ENCODE results near the gene ATAD3B. TPM values are rescaled to one million over a fixed set of nuclear protein-coding genes. Genes with fewer than 3 reads are reported as not detected.
A peak's percentile ranks its signal among the peaks of the same experiment; 100 is the strongest.

ATAD3B gene
- total RNA-seq, 1 donor from 2014 or later: 63.0 TPM

- Histone ChIP-seq H3K4me2 (ENCODE audit: low read length) (no peak overlapping the region), H3K27ac (ENCODE audit: low read depth, low read length) (no peak overlapping the region), H3K36me3 (ENCODE audit: insufficient read depth, low read length) (no peaks in the 10 kb centered on the region), H3K4me1 (ENCODE audit: insufficient read depth, low read length) (peaks cover 19% of the 10 kb centered on the region), H3K27me3 (ENCODE audit: insufficient read depth, low read length) (no peaks in the 10 kb centered on the region), H3K9me3 (ENCODE audit: insufficient read depth, low read depth, low read length) (no peaks in the 10 kb centered on the region), H2AFZ (ENCODE audit: low read depth, low read length) (no peak overlapping the region), H3K9ac (ENCODE audit: low read length) (no peak overlapping the region), H3K79me2 (ENCODE audit: insufficient read depth, low read length) (no peaks in the 10 kb centered on the region), H3K4me3 (ENCODE audit: insufficient read depth, low read depth, low read length) (no peak overlapping the region), H4K20me1 (ENCODE audit: insufficient read depth, low read length) (no peaks in the 10 kb centered on the region)
- TF ChIP-seq EZH2 (IDR thresholded peaks at IDR 0.05; ENCODE audit: insufficient read depth, low read length) (no peak), CTCF (IDR thresholded peaks at IDR 0.05; ENCODE audit: insufficient read depth, low read depth, low read length) (no peak)
- no peak overlapping the region for H3K27ac Mint-ChIP-seq (ENCODE audit: unreplicated experiment)
- H3K36me3 Mint-ChIP-seq (ENCODE audit: low read depth, unreplicated experiment): no peaks in the 10 kb centered on the region
- DNase-seq (ENCODE audit: low read depth) (no peak), FAIRE-seq (no peak)
- no peaks in the 10 kb centered on the region for H3K9me3 Mint-ChIP-seq (ENCODE audit: unreplicated experiment)
- no peak overlapping the region for H3K4me3 Mint-ChIP-seq (ENCODE audit: unreplicated experiment)
- peaks cover 20% of the 10 kb centered on the region for H3K4me1 Mint-ChIP-seq (ENCODE audit: low read depth, unreplicated experiment)
- H3K27me3 Mint-ChIP-seq (ENCODE audit: low read depth, unreplicated experiment): peaks cover 2% of the 10 kb centered on the region
These were observed 45.0 kb upstream of the ATAD3B start for GRCh38 chr1:1426496-1427105.

GRCh38 chr1:1427106-1427819 is 44.3 kb upstream of the ATAD3B start:
- Mint-ChIP-seq H3K4me3 (ENCODE audit: unreplicated experiment) (no peak overlapping the region), H3K27me3 (ENCODE audit: low read depth, unreplicated experiment) (peaks cover 2% of the 10 kb centered on the region), H3K4me1 (ENCODE audit: low read depth, unreplicated experiment) (peaks cover 22% of the 10 kb centered on the region), H3K9me3 (ENCODE audit: unreplicated experiment) (no peaks in the 10 kb centered on the region), H3K27ac (ENCODE audit: unreplicated experiment) (no peak overlapping the region), H3K36me3 (ENCODE audit: low read depth, unreplicated experiment) (no peaks in the 10 kb centered on the region)
- no peak for FAIRE-seq
- H3K27ac ChIP-seq (ENCODE audit: low read depth, low read length): no peak overlapping the region
- no peak overlapping the region for H2AFZ ChIP-seq (ENCODE audit: low read depth, low read length)
- H3K9me3 ChIP-seq (ENCODE audit: insufficient read depth, low read depth, low read length): no peaks in the 10 kb centered on the region
- DNase-seq (ENCODE audit: low read depth): no peak
- no peaks in the 10 kb centered on the region for H3K36me3 ChIP-seq (ENCODE audit: insufficient read depth, low read length)
- no peaks in the 10 kb centered on the region for H3K27me3 ChIP-seq (ENCODE audit: insufficient read depth, low read length)
- TF ChIP-seq CTCF (IDR thresholded peaks at IDR 0.05; ENCODE audit: insufficient read depth, low read depth, low read length): no peak
- H3K79me2 ChIP-seq (ENCODE audit: insufficient read depth, low read length): no peaks in the 10 kb centered on the region
- no peak overlapping the region for H3K9ac ChIP-seq (ENCODE audit: low read length)
- H3K4me2 ChIP-seq (ENCODE audit: low read length): peak overlapping the region; percentile 75
- H3K4me3 ChIP-seq (ENCODE audit: insufficient read depth, low read depth, low read length): peak overlapping the region; percentile 10
- peaks cover 18% of the 10 kb centered on the region for H3K4me1 ChIP-seq (ENCODE audit: insufficient read depth, low read length)
- H4K20me1 ChIP-seq (ENCODE audit: insufficient read depth, low read length): no peaks in the 10 kb centered on the region

GRCh38 chr1:1427820-1428148 is 43.8 kb upstream of the ATAD3B start:
- H4K20me1 ChIP-seq (ENCODE audit: insufficient read depth, low read length): no peaks in the 10 kb centered on the region
- H3K4me3 Mint-ChIP-seq (ENCODE audit: unreplicated experiment): no peak overlapping the region
- H3K36me3 ChIP-seq (ENCODE audit: insufficient read depth, low read length): no peaks in the 10 kb centered on the region
- H3K9ac ChIP-seq (ENCODE audit: low read length): no peak overlapping the region
- H2AFZ ChIP-seq (ENCODE audit: low read depth, low read length): no peak overlapping the region
- H3K4me1 ChIP-seq (ENCODE audit: insufficient read depth, low read length): peaks cover 13% of the 10 kb centered on the region
- peaks cover 2% of the 10 kb centered on the region for H3K27me3 Mint-ChIP-seq (ENCODE audit: low read depth, unreplicated experiment)
- no peaks in the 10 kb centered on the region for H3K9me3 ChIP-seq (ENCODE audit: insufficient read depth, low read depth, low read length)
- no peak overlapping the region for H3K27ac Mint-ChIP-seq (ENCODE audit: unreplicated experiment)
- H3K79me2 ChIP-seq (ENCODE audit: insufficient read depth, low read length): no peaks in the 10 kb centered on the region
- H3K27ac ChIP-seq (ENCODE audit: low read depth, low read length): no peak overlapping the region
- DNase-seq (ENCODE audit: low read depth) (no peak), FAIRE-seq (no peak)
- H3K4me2 ChIP-seq (ENCODE audit: low read length): peak overlapping the region; percentile 75
- no peaks in the 10 kb centered on the region for H3K9me3 Mint-ChIP-seq (ENCODE audit: unreplicated experiment)
- no peaks in the 10 kb centered on the region for H3K36me3 Mint-ChIP-seq (ENCODE audit: low read depth, unreplicated experiment)
- H3K27me3 ChIP-seq (ENCODE audit: insufficient read depth, low read length): no peaks in the 10 kb centered on the region
- H3K4me3 ChIP-seq (ENCODE audit: insufficient read depth, low read depth, low read length): peak overlapping the region; percentile 10
- TF ChIP-seq EZH2 (IDR thresholded peaks at IDR 0.05; ENCODE audit: insufficient read depth, low read length): no peak
- TF ChIP-seq CTCF (IDR thresholded peaks at IDR 0.05; ENCODE audit: insufficient read depth, low read depth, low read length): no peak
- peaks cover 19% of the 10 kb centered on the region for H3K4me1 Mint-ChIP-seq (ENCODE audit: low read depth, unreplicated experiment)
